CD4-positive, alpha-beta T cell (primary cell): ENCODE measurements around the gene PHF21B. TPM values are rescaled to one million over a fixed set of nuclear protein-coding genes. Genes with fewer than 3 reads are reported as not detected.

Experiments used
- ATAC-seq: fragments of 200-7000 bp; cut with Tn5 transposase; one replicate; pipeline ENCODE4 v1.10.0; 2022; ENCODE audit warnings: mild to moderate bottlenecking; ENCODE audit not compliant: poor library complexity
- CTCF ChIA-PET: fragments of 350-600 bp; sonication (Branson Sonifier 250); formaldehyde crosslinking; loops from one replicate; lab custom pipeline; 2021; ENCODE audit warnings: antibody characterized with exemption, inconsistent platforms; lab: Charles Lee
- POLR2A ChIA-PET: fragments of 350-600 bp; sonication (Branson Sonifier 250); formaldehyde crosslinking; loops from one replicate; lab custom pipeline; 2021; ENCODE audit warnings: antibody characterized with exemption, inconsistent platforms; lab: Charles Lee
- DNase-seq, 14 experiments: peaks; one replicate each; pipeline ENCODE4 v3.0.0-alpha.2; 2013 to 2020; ENCODE audit warnings: mixed read lengths in 2 of 14
- H3K27ac ChIP-seq, 2 donors: one replicate each; pipeline versions ENCODE4 v1.5.1 to v1.7.0; 2013; ENCODE audit warnings: low read length in 2 of 2, low read depth in 1 of 2, mild to moderate bottlenecking in 1 of 2
- H3K27me3 ChIP-seq, 2 experiments: 1 replicate in 1 of 2; 2 replicates in 1 of 2; pipeline versions ENCODE4 v1.6.1 to v1.7.0; 2013; ENCODE audit warnings: low read length in 2 of 2, control low read depth in 1 of 2, mild to moderate bottlenecking in 1 of 2, moderate library complexity in 1 of 2; ENCODE audit not compliant: insufficient read depth in 2 of 2, control insufficient read depth in 1 of 2
- H3K36me3 ChIP-seq: one replicate; pipeline ENCODE4 v1.6.1; 2013; ENCODE audit warnings: low read length, control low read depth; ENCODE audit not compliant: insufficient read depth
- H3K4me1 ChIP-seq: one replicate; pipeline ENCODE4 v1.6.1; 2013; ENCODE audit warnings: low read length, control low read depth; ENCODE audit not compliant: insufficient read depth
- H3K4me3 ChIP-seq: one replicate; pipeline ENCODE4 v1.5.1; 2013; ENCODE audit warnings: mild to moderate bottlenecking, low read length, moderate library complexity
- H3K9me3 ChIP-seq, 2 experiments: 1 replicate in 1 of 2; 2 replicates in 1 of 2; pipeline versions ENCODE4 v1.6.1 to v1.7.0; 2013; ENCODE audit warnings: low read length in 2 of 2, mild to moderate bottlenecking in 2 of 2, control low read depth in 1 of 2, moderate library complexity in 1 of 2; ENCODE audit not compliant: control insufficient read depth in 1 of 2, insufficient read depth in 1 of 2
- H3K27ac Mint-ChIP-seq: one replicate; pipeline ENCODE4 v1.8.0; 2020; ENCODE audit warnings: mixed read lengths
- H3K27me3 Mint-ChIP-seq: one replicate; pipeline ENCODE4 v1.8.0; 2021; ENCODE audit warnings: mixed read lengths
- H3K36me3 Mint-ChIP-seq: one replicate; pipeline ENCODE4 v1.8.0; 2021; ENCODE audit warnings: low read depth, mixed read lengths
- H3K4me1 Mint-ChIP-seq: one replicate; pipeline ENCODE4 v1.8.0; 2021; ENCODE audit warnings: low read depth, mixed read lengths
- H3K4me3 Mint-ChIP-seq: one replicate; pipeline ENCODE4 v1.8.0; 2020; ENCODE audit warnings: mild to moderate bottlenecking, mixed read lengths
- H3K9me3 Mint-ChIP-seq: one replicate; pipeline ENCODE4 v1.8.0; 2020; ENCODE audit warnings: mixed read lengths
- intact Hi-C, 2 experiments: fragments of 100-400 bp; cut with DNase I in 1 of 2; cut with micrococcal nuclease in 1 of 2; formaldehyde crosslinking; loops; one replicate each; pipeline versions ENCODE4 v1.15.1 to v1.9.0; 2023 to 2025; cut with DNase I, micrococcal nuclease
- total RNA-seq, 174 experiments: library from RNA in 2 of 174; stranded (reverse) in 2 of 174; gene quantifications; one replicate each; pipeline ENCODE4 v1.2.3 and lab custom pipeline; 2021 to 2026
- TF ChIP-seq, protein P1 (sequence below): fragments of 200-600 bp; IDR thresholded peaks from one replicate; pipeline ENCODE4 v1.8.0; 2022; ENCODE audit warnings: antibody characterized with exemption, mild to moderate bottlenecking

Gene PHF21B
- total RNA-seq, 2 experiments from 2014 or later, result not detected

DNA sequence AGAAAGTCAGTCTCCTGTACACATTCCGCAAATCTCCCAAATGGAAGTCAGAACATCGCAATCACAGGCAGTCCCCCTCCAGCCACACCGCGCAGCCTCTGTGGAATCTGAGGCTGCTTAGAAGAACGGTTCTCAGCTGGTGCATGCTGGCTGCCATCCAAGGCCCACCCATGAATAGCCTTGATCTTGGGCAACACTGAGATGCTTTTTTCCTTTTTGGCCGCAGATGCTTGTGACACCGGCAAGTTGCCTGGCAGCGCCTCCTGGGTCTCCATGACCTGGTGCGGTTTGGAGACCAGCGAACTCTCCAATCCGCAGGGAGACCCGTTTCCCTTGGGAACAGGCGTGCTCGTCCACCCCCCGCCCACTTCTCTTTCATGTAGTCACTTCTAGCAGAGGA lies 26.3 kb upstream of the PHF21B start:
- Mint-ChIP-seq H3K4me3 (no peak overlapping the region), H3K27me3 (peaks cover 42% of the 10 kb centered on the region), H3K36me3 (no peaks in the 10 kb centered on the region), H3K9me3 (no peaks in the 10 kb centered on the region), H3K4me1 (no peaks in the 10 kb centered on the region), H3K27ac (no peak overlapping the region)
- ChIA-PET POLR2A (no interaction called here), CTCF (no interaction called here)
- Histone ChIP-seq H3K4me3 (no peak overlapping the region), H3K4me1 (no peaks in the 10 kb centered on the region), H3K27ac (no peak overlapping the region), H3K36me3 (no peaks in the 10 kb centered on the region), H3K27me3 (peaks cover 0 to 2% of the 10 kb centered on the region in 2 experiments), H3K9me3 (peaks cover 0 to 10% of the 10 kb centered on the region in 2 experiments)
- intact Hi-C loops, result no loop called here
- TF ChIP-seq, protein P1, sequence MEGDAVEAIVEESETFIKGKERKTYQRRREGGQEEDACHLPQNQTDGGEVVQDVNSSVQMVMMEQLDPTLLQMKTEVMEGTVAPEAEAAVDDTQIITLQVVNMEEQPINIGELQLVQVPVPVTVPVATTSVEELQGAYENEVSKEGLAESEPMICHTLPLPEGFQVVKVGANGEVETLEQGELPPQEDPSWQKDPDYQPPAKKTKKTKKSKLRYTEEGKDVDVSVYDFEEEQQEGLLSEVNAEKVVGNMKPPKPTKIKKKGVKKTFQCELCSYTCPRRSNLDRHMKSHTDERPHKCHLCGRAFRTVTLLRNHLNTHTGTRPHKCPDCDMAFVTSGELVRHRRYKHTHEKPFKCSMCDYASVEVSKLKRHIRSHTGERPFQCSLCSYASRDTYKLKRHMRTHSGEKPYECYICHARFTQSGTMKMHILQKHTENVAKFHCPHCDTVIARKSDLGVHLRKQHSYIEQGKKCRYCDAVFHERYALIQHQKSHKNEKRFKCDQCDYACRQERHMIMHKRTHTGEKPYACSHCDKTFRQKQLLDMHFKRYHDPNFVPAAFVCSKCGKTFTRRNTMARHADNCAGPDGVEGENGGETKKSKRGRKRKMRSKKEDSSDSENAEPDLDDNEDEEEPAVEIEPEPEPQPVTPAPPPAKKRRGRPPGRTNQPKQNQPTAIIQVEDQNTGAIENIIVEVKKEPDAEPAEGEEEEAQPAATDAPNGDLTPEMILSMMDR, result no peak
- no peak for ATAC-seq
- DNase-seq, result no peak

- Histone ChIP-seq H3K36me3 (no peaks in the 10 kb centered on the region), H3K9me3 (peaks cover 0 to 10% of the 10 kb centered on the region in 2 experiments), H3K4me1 (no peaks in the 10 kb centered on the region), H3K27me3 (peaks cover 0 to 2% of the 10 kb centered on the region in 2 experiments), H3K27ac (no peak overlapping the region), H3K4me3 (no peak overlapping the region)
- H3K9me3 Mint-ChIP-seq, result no peaks in the 10 kb centered on the region
- CTCF ChIA-PET, result no interaction called here
- POLR2A ChIA-PET, result no interaction called here
- no peaks in the 10 kb centered on the region for H3K4me1 Mint-ChIP-seq
- TF ChIP-seq, protein P1, result no peak
- H3K27ac Mint-ChIP-seq, result no peak overlapping the region
- H3K27me3 Mint-ChIP-seq, result peaks cover 36% of the 10 kb centered on the region
- intact Hi-C loops, result no loop called here
- ATAC-seq (no peak), DNase-seq (no peak)
- no peaks in the 10 kb centered on the region for H3K36me3 Mint-ChIP-seq
- no peak overlapping the region for H3K4me3 Mint-ChIP-seq
These were observed 25.0 kb upstream of the PHF21B start for GRCh38 chr22:45034821-45035220.

- TF ChIP-seq, protein P1, result no peak
- Mint-ChIP-seq H3K36me3 (no peaks in the 10 kb centered on the region), H3K9me3 (no peaks in the 10 kb centered on the region), H3K4me3 (no peak overlapping the region), H3K27me3 (peaks cover 36% of the 10 kb centered on the region), H3K4me1 (no peaks in the 10 kb centered on the region), H3K27ac (no peak overlapping the region)
- no peak for DNase-seq
- H3K4me3 ChIP-seq, result no peak overlapping the region
- ATAC-seq, result no peak
- ChIA-PET CTCF (no interaction called here), POLR2A (no interaction called here)
- H3K9me3 ChIP-seq, result peaks cover 0 to 10% of the 10 kb centered on the region in 2 experiments
- intact Hi-C loops, result no loop called here
- H3K4me1 ChIP-seq, result no peaks in the 10 kb centered on the region
- no peaks in the 10 kb centered on the region for H3K36me3 ChIP-seq
- peaks cover 0 to 2% of the 10 kb centered on the region in 2 experiments for H3K27me3 ChIP-seq
- no peak overlapping the region for H3K27ac ChIP-seq
These were observed 24.4 kb upstream of the PHF21B start for GRCh38 chr22:45034156-45034555.
